Non-pigmented ciliary epithelial cell (primary cell): ENCODE data around the gene RADIL.

Experiments
- DNase-seq: peaks from one replicate; pipeline ENCODE4 v3.0.0-alpha.2; 2010; ENCODE audit warnings: low read depth

Gene RADIL

GRCh38 chr7:4851459-4852422, 31.8 kb downstream of the RADIL start:
- no peak for DNase-seq

DNA sequence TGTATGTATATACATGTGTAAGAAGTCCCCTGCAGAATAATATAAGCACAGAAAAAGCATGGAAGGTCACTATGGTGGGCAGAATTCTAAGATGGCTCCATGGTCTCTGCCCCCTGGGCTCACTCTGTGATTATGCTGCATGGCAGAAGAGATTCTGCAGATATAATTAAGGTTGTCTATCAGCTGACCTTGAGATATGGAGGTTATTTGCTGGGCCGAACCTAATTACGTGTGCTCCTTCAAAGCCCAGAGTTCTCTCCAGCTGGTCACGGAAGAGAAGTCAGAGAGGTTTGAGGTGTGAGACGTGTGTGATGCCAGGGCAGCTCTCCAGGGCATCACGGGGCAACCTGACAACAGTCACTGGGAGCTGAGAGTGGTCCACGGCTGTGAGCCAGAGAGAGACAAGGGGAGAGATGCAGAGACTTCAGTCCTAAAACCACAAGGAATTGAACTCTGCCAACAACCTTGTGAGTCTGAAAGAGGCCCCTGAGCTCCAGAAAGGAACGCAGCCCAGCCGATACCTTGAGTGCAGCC, 33.2 kb downstream of the RADIL start:
- DNase-seq: no peak

DNA sequence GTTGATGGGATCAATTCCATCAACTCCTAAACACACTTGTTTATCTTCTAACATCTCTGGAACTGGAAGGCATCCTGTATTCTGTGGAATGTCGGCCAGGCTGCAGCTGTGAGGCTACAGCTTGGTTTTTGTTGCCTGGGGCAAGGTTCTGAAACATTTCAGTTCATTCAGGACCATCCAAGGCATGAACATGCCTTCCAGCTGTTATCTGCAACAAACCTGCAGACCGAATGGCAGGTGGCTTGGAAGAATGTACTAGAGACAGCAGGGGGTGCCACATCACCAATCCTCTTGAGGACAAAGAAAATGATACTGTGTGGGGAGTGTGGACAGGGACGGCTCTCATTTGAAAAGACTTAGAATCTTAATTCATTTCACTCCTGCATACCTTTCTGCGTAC, 34.1 kb downstream of the RADIL start:
- no peak for DNase-seq

DNA sequence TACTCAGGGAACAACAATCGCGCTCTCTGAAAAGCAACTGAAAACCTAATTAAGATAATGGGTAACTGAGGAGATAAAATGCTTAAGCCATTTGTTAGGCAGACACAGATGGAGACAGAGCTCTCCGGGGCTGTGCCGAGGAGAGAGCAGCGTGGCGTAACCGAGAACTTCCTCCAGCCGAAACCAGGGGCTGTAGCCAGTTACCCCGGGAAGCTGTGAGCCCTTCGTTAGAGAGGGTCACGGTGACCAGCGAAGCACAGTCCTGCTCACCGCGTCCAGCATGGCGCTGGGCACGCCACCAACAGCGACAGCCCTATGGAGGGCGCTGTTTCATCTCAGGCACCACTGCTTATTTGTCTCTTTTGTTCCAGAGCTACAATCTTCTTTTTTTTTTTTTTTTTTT, 37.8 kb downstream of the RADIL start:
- DNase-seq: no peak

- no peak for DNase-seq
Observed at GRCh38 chr7:4842319-4843064, 41.0 kb downstream of the RADIL start.

DNA sequence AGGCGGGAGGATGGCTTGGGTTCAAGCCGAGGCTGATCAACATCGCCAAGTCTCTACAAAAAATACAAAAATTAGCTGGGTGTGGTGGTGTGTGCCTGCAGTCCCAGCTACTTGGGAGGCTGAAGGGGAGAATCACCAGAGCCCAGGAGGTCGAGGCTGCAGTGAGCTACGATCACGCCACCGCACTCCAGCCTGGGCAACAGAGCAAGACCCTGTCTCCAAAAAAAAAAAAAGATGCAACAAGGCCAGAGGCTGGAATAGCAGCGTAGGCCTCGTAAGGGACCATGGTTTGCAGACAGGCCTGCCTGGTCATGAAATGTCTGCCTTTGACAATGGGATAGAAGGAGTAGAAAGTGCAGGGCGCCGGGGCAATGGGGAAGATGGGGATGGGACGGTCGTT, 41.7 kb downstream of the RADIL start:
- DNase-seq: no peak

DNA sequence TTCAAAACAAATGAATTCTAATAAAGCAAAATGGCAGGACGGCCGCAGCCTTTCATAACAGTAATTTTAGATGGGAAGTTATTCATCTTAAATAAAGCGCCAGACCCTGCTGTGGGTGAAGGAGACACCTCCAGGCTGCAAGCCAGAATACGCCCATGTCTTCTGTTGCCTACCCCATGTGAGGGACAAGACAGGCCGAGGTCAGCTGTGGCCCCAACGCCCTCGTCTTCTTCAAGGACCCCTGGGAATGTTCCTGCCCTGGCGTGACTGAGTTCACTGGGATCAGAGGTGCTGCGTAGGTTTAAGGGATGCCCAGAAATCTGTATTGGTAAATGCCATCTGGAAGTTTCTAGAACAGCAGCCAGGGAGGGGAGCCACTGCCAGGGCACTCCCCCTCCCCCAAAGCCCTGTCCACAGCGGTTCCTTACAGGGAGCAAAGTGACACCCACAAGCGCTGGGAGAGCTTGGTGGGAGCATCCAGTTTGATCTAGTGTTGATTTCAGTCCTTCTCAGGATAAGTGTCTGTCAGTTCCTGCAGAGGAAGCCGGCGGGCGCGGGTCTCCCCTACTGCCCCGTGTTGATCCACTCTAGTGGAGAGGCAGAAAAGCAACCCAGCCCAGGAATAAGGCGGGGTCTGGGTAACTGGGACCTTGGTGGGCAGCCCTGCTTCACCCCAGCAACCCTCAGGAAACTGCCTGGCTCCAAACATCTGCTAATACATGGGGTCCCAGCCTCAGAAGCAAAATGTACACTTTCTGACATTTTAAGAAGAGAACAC, 42.3 kb downstream of the RADIL start:
- no peak for DNase-seq

- no peak for DNase-seq
Observed at GRCh38 chr7:4840079-4840501, 43.4 kb downstream of the RADIL start.

DNA sequence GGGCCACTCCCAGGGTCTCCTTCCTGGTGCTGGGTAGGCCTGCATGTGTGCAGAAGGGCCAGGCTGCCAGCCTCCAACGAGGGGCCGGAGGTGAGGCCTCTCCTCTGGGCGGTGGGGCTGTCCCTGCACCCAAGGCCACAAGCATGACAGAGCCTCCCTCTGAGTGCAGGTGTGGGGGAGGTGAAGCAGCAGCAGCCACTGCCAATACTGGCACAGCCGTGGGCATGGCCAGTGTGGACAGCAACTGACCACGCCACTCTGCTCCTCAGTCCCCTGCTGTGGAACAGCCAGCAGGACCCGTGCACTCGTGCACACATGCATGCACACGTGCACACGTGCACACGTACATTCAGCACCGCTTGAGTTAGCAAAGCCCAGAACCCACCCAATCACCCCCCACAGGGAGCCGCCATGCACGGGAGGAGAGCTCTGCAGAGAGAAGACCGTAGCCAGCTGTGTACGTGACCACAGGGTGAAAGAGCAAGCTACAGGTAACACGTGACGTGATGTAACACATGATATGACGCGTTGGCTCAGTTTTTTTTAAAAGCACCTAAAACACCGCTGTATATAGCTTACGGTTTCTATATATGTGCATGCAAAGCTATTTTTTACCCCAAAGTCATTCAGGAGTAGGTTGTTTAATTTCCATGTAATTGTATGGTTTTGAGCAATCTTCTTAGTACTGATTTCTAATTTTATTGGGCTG, 44.7 kb downstream of the RADIL start:
- no peak for DNase-seq

DNA sequence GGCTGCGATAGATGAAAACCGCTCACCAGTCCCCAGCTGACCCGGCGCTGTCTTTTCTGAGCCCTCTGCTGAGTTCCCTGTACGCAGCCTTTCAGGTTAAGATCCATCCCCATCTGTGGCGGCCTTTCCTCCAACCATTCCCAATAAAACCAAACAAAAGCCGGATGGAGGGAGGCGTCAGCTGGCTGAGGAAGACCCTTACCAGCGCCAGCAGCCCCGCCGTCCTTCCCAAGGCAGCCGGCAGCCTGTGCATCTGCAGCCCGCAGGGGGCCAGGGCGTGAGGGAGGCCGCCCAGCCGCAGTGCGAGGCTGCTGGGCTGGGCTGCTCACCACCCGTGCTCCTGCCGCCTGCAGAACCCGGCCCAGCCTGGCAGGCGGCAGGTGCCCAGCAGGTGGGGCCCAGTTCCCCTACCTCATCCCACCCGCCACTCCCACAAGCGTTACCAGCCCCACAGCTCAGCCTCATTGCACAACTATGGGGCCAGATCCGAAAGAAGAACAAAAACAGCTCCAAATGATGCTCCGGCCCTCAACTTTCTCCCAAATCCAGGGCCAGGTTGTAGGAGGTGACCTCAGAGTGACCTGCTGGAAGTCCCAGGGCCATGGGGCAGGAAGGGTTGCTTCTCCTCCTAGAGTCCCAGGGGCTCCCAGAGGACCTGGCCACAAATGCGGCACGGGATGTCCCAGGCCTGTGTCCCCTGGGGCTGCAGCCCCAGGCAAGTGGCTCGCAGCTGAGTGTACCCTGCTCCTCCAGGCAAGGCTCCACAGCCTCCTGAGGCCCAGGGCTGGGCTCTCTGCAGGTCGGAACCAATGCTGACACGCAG, 45.5 kb downstream of the RADIL start:
- DNase-seq: no peak

DNA sequence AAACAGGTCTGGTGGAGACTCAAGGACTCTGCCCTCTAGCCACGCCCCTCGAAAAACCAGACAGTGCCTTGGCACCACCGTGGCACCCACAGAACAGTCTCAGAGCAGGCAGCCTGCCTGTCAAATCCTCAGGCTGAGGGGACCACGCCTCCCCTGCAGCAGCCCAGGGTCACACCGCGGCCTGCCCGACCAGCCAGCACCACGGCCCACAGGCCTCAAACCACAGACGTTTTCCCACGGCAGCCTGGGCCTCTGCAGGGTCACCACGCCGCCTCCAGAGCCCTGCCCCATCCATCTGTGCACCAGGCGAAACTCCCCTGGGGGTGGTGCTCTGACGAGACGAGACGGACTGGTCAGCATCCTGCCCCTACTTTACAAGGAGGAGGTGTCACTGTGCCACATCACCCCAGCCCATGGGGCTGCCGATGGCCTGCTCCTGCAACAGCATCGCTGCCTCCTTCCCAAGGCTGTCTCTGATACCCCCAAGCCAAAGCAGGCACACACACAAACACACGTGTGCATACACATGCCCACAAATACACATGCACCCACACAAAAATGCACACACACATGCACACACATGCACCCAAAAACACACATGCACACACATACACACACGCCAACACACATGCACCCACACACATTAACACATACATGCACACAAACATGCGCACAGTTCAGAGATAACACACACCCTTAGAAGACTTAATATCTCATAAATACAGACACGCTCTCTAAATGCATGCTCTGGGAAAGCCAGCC, 46.3 kb downstream of the RADIL start:
- no peak for DNase-seq

DNA sequence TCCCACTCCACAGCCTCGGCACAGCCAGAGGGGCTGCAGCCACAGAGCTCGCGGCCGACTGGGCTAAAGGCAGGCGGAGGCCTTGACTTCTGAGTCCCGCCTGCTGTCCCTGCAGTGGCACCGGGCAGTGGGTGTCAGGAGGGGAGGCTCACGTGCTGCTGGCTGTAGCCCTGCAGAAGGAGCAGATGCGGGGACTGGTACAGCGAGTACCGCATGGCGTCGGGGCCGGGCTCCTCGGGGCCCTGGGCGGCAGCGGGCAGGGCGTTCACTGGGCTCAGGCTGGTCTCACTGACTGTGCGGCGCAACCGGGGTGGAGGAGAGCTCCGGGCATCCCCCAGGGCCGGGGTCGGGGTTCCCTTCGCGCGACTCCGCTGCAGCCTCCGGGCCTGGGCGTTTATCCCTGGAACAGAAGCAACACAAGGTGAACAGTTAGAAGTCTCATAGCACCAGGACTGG, 47.3 kb downstream of the RADIL start:
- no peak for DNase-seq

GRCh38 chr7:4835398-4836205, 47.9 kb downstream of the RADIL start:
- no peak for DNase-seq

GRCh38 chr7:4834601-4835397, 48.7 kb downstream of the RADIL start:
- DNase-seq: no peak

GRCh38 chr7:4833691-4834600, 49.6 kb downstream of the RADIL start:
- no peak for DNase-seq

- DNase-seq: no peak
Observed at GRCh38 chr7:4833176-4833575, 50.3 kb downstream of the RADIL start.

GRCh38 chr7:4832711-4833110, 50.8 kb downstream of the RADIL start:
- no peak for DNase-seq
